BE2C (cell line): ENCODE results near the gene APLNR. TPM values are rescaled to one million over a fixed set of nuclear protein-coding genes. Genes with fewer than 3 reads are reported as not detected.
"Not testable (repeated sequence)": the region's sequence is repeated elsewhere in the genome, so short reads cannot be mapped to it uniquely, and the experiment has no call there.

Experiments
- DNase-seq: peaks from one replicate; pipeline ENCODE4 v3.0.0-alpha.2; 2020
- H3K27me3 ChIP-seq: fragments of 250-450 bp; sonication (Bioruptor Pico); 2 replicates; pipeline ENCODE4 v1.5.1; 2020; ENCODE audit warnings: mild to moderate bottlenecking
- H3K36me3 ChIP-seq: fragments of 250-450 bp; sonication (Bioruptor Pico); 2 replicates; pipeline ENCODE4 v1.5.1; 2020; ENCODE audit warnings: mild to moderate bottlenecking
- H3K4me1 ChIP-seq: fragments of 250-450 bp; sonication (Bioruptor Pico); 2 replicates; pipeline ENCODE4 v1.5.1; 2020
- H3K4me3 ChIP-seq: 2 replicates; pipeline ENCODE4 v1.5.1; 2011; ENCODE audit warnings: low read depth, low read length
- H3K9me3 ChIP-seq: fragments of 250-450 bp; sonication (Bioruptor Pico); 2 replicates; pipeline ENCODE4 v1.5.1; 2020
- CTCF ChIP-seq: IDR thresholded peaks from 2 replicates; pipeline ENCODE4 v1.5.1; 2012; ENCODE audit warnings: mild to moderate bottlenecking, low read depth, low read length
- polyA plus RNA-seq: library from polyadenylated mRNA; unstranded; fragments of >200 nt; gene quantifications from one replicate; pipeline ENCODE4 v1.2.1, GENCODE V29; 2012; ENCODE audit warnings: low read depth, missing spikeins; ENCODE audit not compliant: insufficient read length, insufficient read depth

Gene APLNR
- 2.7 TPM for polyA plus RNA-seq

- H3K36me3 ChIP-seq: no peaks in the 10 kb centered on the region
- no peak for TF ChIP-seq CTCF
- H3K4me3 ChIP-seq: no peak within 1 kb of the TSS
- no peaks in the 10 kb centered on the region for H3K27me3 ChIP-seq
- H3K9me3 ChIP-seq: no peaks in the 10 kb centered on the region
- DNase-seq: no peak
- H3K4me1 ChIP-seq: peaks cover 11% of the 10 kb centered on the region
These were observed at the start of gene APLNR for GRCh38 chr11:57237204-57237681. TSS of gene APLNR (minus strand) at chr11:57237250. CDS start at chr11:57237004, 246 bp downstream.

- no peaks in the 10 kb centered on the region for H3K9me3 ChIP-seq
- DNase-seq: no peak
- no peak for TF ChIP-seq CTCF
- H3K4me1 ChIP-seq: no peaks in the 10 kb centered on the region
- no peak overlapping the region for H3K4me3 ChIP-seq
- no peaks in the 10 kb centered on the region for H3K27me3 ChIP-seq
- no peaks in the 10 kb centered on the region for H3K36me3 ChIP-seq
These were observed 46.4 kb upstream of the APLNR start for GRCh38 chr11:57283231-57283990.

GRCh38 chr11:57281546-57281945, 44.5 kb upstream of the APLNR start:
- not testable (repeated sequence) for DNase-seq

GRCh38 chr11:57279116-57279515, 42.1 kb upstream of the APLNR start:
- no peak for DNase-seq
- no peak for TF ChIP-seq CTCF
- H3K4me3 ChIP-seq: no peak overlapping the region

More at GRCh38 chr11:57281546-57281945, 44.5 kb upstream of the APLNR start:
- H3K27me3 ChIP-seq, H3K9me3 ChIP-seq, H3K4me3 ChIP-seq, H3K36me3 ChIP-seq, H3K4me1 ChIP-seq: not testable (repeated sequence)

GRCh38 chr11:57278721-57279095, 41.7 kb upstream of the APLNR start:
- no peaks in the 10 kb centered on the region for H3K36me3 ChIP-seq
- no peak for TF ChIP-seq CTCF
- no peak for DNase-seq
- no peaks in the 10 kb centered on the region for H3K9me3 ChIP-seq
- no peaks in the 10 kb centered on the region for H3K4me1 ChIP-seq
- no peak overlapping the region for H3K4me3 ChIP-seq
- H3K27me3 ChIP-seq: no peaks in the 10 kb centered on the region

More at GRCh38 chr11:57279116-57279515, 42.1 kb upstream of the APLNR start:
- H3K27me3 ChIP-seq: no peaks in the 10 kb centered on the region
- no peaks in the 10 kb centered on the region for H3K9me3 ChIP-seq
- H3K36me3 ChIP-seq: no peaks in the 10 kb centered on the region
- H3K4me1 ChIP-seq: no peaks in the 10 kb centered on the region

GRCh38 chr11:57277845-57278720, 41.0 kb upstream of the APLNR start:
- H3K4me3 ChIP-seq: no peak overlapping the region

More at GRCh38 chr11:57277845-57278720, 41.0 kb upstream of the APLNR start:
- peak; percentile 62 for DNase-seq
- Histone ChIP-seq H3K9me3 (no peaks in the 10 kb centered on the region), H3K27me3 (no peaks in the 10 kb centered on the region), H3K4me1 (no peaks in the 10 kb centered on the region), H3K36me3 (no peaks in the 10 kb centered on the region)
- TF ChIP-seq CTCF: peak; percentile 72
